ENCODE results near the gene PBX3. TPM values are rescaled to one million over a fixed set of nuclear protein-coding genes. Genes with fewer than 3 reads are reported as not detected.
A peak's percentile ranks its signal among the peaks of the same experiment; 100 is the strongest.

PBX3 gene
- total and polyA plus RNA-seq, 10 of the 15 experiments (the other 5 are each of a cell fraction or from before 2014, with no cell fraction given): 6.7 to 146 (median 22.2) TPM

DNA sequence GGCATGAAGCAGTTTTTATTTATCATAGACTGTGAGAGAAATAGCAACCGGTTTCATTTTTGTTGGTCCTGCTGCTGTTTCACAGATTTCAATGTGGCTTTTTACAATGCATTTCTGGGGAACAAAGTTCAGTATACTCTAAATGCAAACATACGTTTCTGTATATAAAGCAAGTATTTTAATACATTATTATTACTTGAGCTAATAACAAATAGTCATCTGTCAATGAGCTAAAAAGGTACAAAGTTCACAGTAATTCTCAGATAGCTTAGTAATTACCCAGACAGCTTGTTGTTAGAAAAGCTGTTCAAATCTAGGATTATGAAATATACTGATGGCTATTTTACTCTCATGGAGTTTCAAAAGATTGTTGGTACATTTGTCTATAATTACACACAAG, 50.8 kb downstream of the PBX3 start:
- no TSS peak for BruUV-seq (replicated peaks)
- RAD21 ChIA-PET (ENCODE audit: unreplicated experiment): interaction anchor here (0.7 to 1.8 kb wide), 9 partner anchors 8 to 165 kb away, joined by 3 to 12 read pairs (median 4); no protein-coding TSS in a partner anchor
- Histone ChIP-seq H4K20me1 (ENCODE audit: control insufficient read depth, insufficient read depth) (no peaks in the 10 kb centered on the region), H3K36me3 (ENCODE audit: control insufficient read depth in 2 of 2, insufficient read depth in 2 of 2, low read length in 1 of 2) (peaks cover 2 to 14% of the 10 kb centered on the region in 2 experiments), H3K4me1 (ENCODE audit: control insufficient read depth, insufficient read depth, low read length) (no peaks in the 10 kb centered on the region), H3K9ac (ENCODE audit: control insufficient read depth, insufficient read depth, low read length) (no peak overlapping the region), H2AFZ (ENCODE audit: control insufficient read depth, low read depth, low read length) (no peak overlapping the region), H3K9me3 (replicated peaks; ENCODE audit: control insufficient read depth, insufficient read depth, low read length) (no peaks in the 10 kb centered on the region), H3K4me3 (no peak overlapping the region), H3K27me3 (replicated peaks in 1 of 2; ENCODE audit: control insufficient read depth in 2 of 2, insufficient read depth in 2 of 2, low read length in 1 of 2) (no peaks in the 10 kb centered on the region), H3K79me2 (ENCODE audit: control insufficient read depth, insufficient read depth, low read length) (no peaks in the 10 kb centered on the region; the same call in none of the 2 replicates), H3K27ac (ENCODE audit: control insufficient read depth, insufficient read depth) (no peak overlapping the region), H3K4me2 (ENCODE audit: control insufficient read depth, insufficient read depth) (no peak overlapping the region)
- in situ Hi-C loops (cut with MboI): no loop called here
- TF ChIP-seq JUNB (IDR thresholded peaks at IDR 0.05): no peak
- TF ChIP-seq CHD4 (IDR thresholded peaks at IDR 0.05): no peak
- no peak for TF ChIP-seq TCF7 (IDR thresholded peaks at IDR 0.05; ENCODE audit: borderline replicate concordance)
- POLR2A ChIA-PET: interaction anchor here (0.6 to 1.4 kb wide), 3 partner anchors 14 to 32 kb away, joined by 3 to 4 read pairs (median 3); no protein-coding TSS in a partner anchor
- ATAC-seq (peak; percentile 37), DNase-seq (ENCODE audit: low read depth, low spot score) (no peak), FAIRE-seq (peak; percentile 49)
- 84% methylated on average over 2 of the region's 2 CpGs for WGBS (ENCODE audit: insufficient coverage, insufficient replicate concordance, low lambda C conversion rate, missing lambda C conversion rate)
- intact Hi-C loops (cut with micrococcal nuclease; ENCODE audit: unreplicated experiment): no loop called here
- CTCF ChIA-PET: interaction anchor here (1.1 to 1.9 kb wide), 3 partner anchors 164 to 390 kb away, joined by 3 to 6 read pairs (median 4); no protein-coding TSS in a partner anchor
- SMC1A ChIA-PET (ENCODE audit: uncharacterized antibody, unreplicated experiment): interaction anchor here (0.6 to 2.7 kb wide), 15 partner anchors 9 to 165 kb away, joined by 3 to 13 read pairs (median 4); no protein-coding TSS in a partner anchor

DNA sequence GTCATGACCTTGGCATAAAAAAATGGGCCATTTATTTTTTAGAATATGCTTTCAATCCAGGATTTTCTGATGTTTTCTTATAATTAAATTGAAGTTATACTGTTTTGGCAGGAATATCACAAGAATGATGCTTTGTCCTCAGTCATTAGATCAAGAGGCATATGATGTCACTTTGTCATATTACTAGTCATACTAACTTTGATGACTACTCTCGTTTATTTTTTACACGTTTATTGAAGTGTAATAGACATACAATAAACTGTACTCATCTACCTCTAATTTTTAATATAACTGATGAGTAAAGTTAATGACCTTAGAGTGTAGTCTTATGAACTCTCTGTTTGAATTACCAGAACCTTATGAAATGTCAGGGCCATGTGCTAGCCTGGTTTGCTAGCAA, 56.4 kb downstream of the PBX3 start:
- Histone ChIP-seq H3K4me3 (no peak overlapping the region), H3K9me3 (replicated peaks; ENCODE audit: control insufficient read depth, insufficient read depth, low read length) (no peaks in the 10 kb centered on the region), H2AFZ (ENCODE audit: control insufficient read depth, low read depth, low read length) (no peak overlapping the region), H4K20me1 (ENCODE audit: control insufficient read depth, insufficient read depth) (no peaks in the 10 kb centered on the region), H3K27me3 (replicated peaks in 1 of 2; ENCODE audit: control insufficient read depth in 2 of 2, insufficient read depth in 2 of 2, low read length in 1 of 2) (no peaks in the 10 kb centered on the region), H3K9ac (ENCODE audit: control insufficient read depth, insufficient read depth, low read length) (no peak overlapping the region), H3K27ac (ENCODE audit: control insufficient read depth, insufficient read depth) (no peak overlapping the region), H3K4me2 (ENCODE audit: control insufficient read depth, insufficient read depth) (no peak overlapping the region), H3K36me3 (ENCODE audit: control insufficient read depth in 2 of 2, insufficient read depth in 2 of 2, low read length in 1 of 2) (peaks cover 4 to 14% of the 10 kb centered on the region in 2 experiments), H3K4me1 (ENCODE audit: control insufficient read depth, insufficient read depth, low read length) (no peaks in the 10 kb centered on the region), H3K79me2 (ENCODE audit: control insufficient read depth, insufficient read depth, low read length) (no peaks in the 10 kb centered on the region)
- ChIA-PET CTCF (interaction anchor here (1.0 kb wide), 1 partner anchor 245 kb away, joined by 5 read pairs; no protein-coding TSS in a partner anchor), SMC1A (ENCODE audit: uncharacterized antibody, unreplicated experiment) (interaction anchor here (1.5 kb wide), 1 partner anchor 9 kb away, joined by 5 read pairs; no protein-coding TSS in a partner anchor), RAD21 (ENCODE audit: unreplicated experiment) (no interaction called here), POLR2A (interaction anchor here (1.4 kb wide), 1 partner anchor 26 kb away, joined by 3 read pairs; no protein-coding TSS in a partner anchor)
- TF ChIP-seq SP1 (IDR thresholded peaks at IDR 0.05; ENCODE audit: low read depth, low read length) (no peak), HSF1 (IDR thresholded peaks at IDR 0.05; ENCODE audit: low read depth, low read length) (no peak), IRF4 (IDR thresholded peaks at IDR 0.05; ENCODE audit: low read depth, low read length) (no peak), SUPT20H (IDR thresholded peaks at IDR 0.05; ENCODE audit: borderline replicate concordance, control insufficient read depth, low read depth, low read length) (no peak), ESRRA (IDR thresholded peaks at IDR 0.05; ENCODE audit: low read length) (no peak), PBX3 (IDR thresholded peaks at IDR 0.05; ENCODE audit: insufficient replicate concordance, low read depth, low read length) (no peak), MTA2 (IDR thresholded peaks at IDR 0.05; ENCODE audit: low read depth) (no peak)
- TF ChIP-seq, protein P1, sequence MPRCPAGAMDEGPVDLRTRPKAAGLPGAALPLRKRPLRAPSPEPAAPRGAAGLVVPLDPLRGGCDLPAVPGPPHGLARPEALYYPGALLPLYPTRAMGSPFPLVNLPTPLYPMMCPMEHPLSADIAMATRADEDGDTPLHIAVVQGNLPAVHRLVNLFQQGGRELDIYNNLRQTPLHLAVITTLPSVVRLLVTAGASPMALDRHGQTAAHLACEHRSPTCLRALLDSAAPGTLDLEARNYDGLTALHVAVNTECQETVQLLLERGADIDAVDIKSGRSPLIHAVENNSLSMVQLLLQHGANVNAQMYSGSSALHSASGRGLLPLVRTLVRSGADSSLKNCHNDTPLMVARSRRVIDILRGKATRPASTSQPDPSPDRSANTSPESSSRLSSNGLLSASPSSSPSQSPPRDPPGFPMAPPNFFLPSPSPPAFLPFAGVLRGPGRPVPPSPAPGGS (IDR thresholded peaks at IDR 0.05; ENCODE audit: borderline replicate concordance, insufficient read depth, low read depth, low read length, poor library complexity, severe bottlenecking): no peak
- in situ Hi-C loops (cut with MboI) (no loop called here), intact Hi-C loops (cut with micrococcal nuclease; ENCODE audit: unreplicated experiment) (no loop called here)
- no TSS peak for BruUV-seq (replicated peaks)
- ATAC-seq (no peak), FAIRE-seq (no peak), DNase-seq (ENCODE audit: low read depth, low spot score) (no peak)
- WGBS (ENCODE audit: insufficient coverage, insufficient replicate concordance, low lambda C conversion rate, missing lambda C conversion rate): 92% methylated on average over 2 of the region's 2 CpGs
